ENCODE measurements around the gene OR4K17. TPM values are rescaled to one million over a fixed set of nuclear protein-coding genes. Genes with fewer than 3 reads are reported as not detected.

OR4K17 gene
- total RNA-seq, 1 donor from 2014 or later, result not detected

Other genes starting within 250 kb of the OR4K17 start
- gene OR4K2, start 235.6 kb upstream of the OR4K17 start, total RNA-seq, result not detected
- not detected for gene OR4K5, start 190.1 kb upstream of the OR4K17 start, total RNA-seq
- gene OR4K1, start 179.8 kb upstream of the OR4K17 start, total RNA-seq, result not detected
- gene OR4K15, start 135.1 kb upstream of the OR4K17 start, total RNA-seq, result not detected
- gene OR4Q2, start 108.6 kb upstream of the OR4K17 start, total RNA-seq, result not detected
- not detected for gene OR4K14, start 91.4 kb upstream of the OR4K17 start, total RNA-seq
- not detected for gene OR4K13, start 74.7 kb upstream of the OR4K17 start, total RNA-seq
- gene OR4L1, start 50.7 kb upstream of the OR4K17 start, total RNA-seq, result not detected
- not detected for gene OR4N5, start 28.1 kb downstream of the OR4K17 start, total RNA-seq
- not detected for gene OR11G2, start 80.2 kb downstream of the OR4K17 start, total RNA-seq
- gene OR11H6, start 113.0 kb downstream of the OR4K17 start, total RNA-seq, result not detected
- gene OR11H7, start 118.2 kb downstream of the OR4K17 start, total RNA-seq, result not detected
- not detected for gene OR11H4, start 128.5 kb downstream of the OR4K17 start, total RNA-seq
- 15.6 TPM for gene TTC5, start 195.2 kb downstream of the OR4K17 start, total RNA-seq
- gene CCNB1IP1, start 222.5 kb downstream of the OR4K17 start, total RNA-seq, result 37.9 TPM
- 15.6 TPM for gene PARP2, start 232.9 kb downstream of the OR4K17 start, total RNA-seq

Measured in upper lobe of right lung (tissue), 1 donor.